Osteocyte (in vitro differentiated cells): ENCODE results near the gene GTF2H1. TPM values are rescaled to one million over a fixed set of nuclear protein-coding genes. Genes with fewer than 3 reads are reported as not detected.
A peak's percentile ranks its signal among the peaks of the same experiment; 100 is the strongest.

Experiments used
- DNase-seq: peaks from one replicate; pipeline ENCODE4 v3.0.0; 2021; ENCODE audit warnings: mixed read lengths; ENCODE audit not compliant: unreplicated experiment; ENCODE audit errors: extremely low spot score
- H3K27ac Mint-ChIP-seq: one replicate; pipeline ENCODE4 v1.8.0; 2021; ENCODE audit warnings: mild to moderate bottlenecking, mixed read lengths; ENCODE audit not compliant: unreplicated experiment
- H3K27me3 Mint-ChIP-seq: one replicate; pipeline ENCODE4 v1.8.0; 2021; ENCODE audit warnings: mixed read lengths; ENCODE audit not compliant: unreplicated experiment
- H3K36me3 Mint-ChIP-seq: one replicate; pipeline ENCODE4 v1.8.0; 2021; ENCODE audit warnings: mixed read lengths; ENCODE audit not compliant: unreplicated experiment
- H3K4me1 Mint-ChIP-seq: one replicate; pipeline ENCODE4 v1.8.0; 2021; ENCODE audit warnings: mixed read lengths; ENCODE audit not compliant: unreplicated experiment
- H3K4me3 Mint-ChIP-seq: one replicate; pipeline ENCODE4 v1.8.0; 2021; ENCODE audit warnings: mild to moderate bottlenecking, moderate library complexity, mixed read lengths; ENCODE audit not compliant: unreplicated experiment
- H3K9me3 Mint-ChIP-seq: one replicate; pipeline ENCODE4 v1.8.0; 2021; ENCODE audit warnings: mixed read lengths; ENCODE audit not compliant: unreplicated experiment
- CTCF ChIP-seq: fragments of 200-600 bp; sonication (generic); IDR thresholded peaks from 2 replicates; pipeline ENCODE4 v1.5.0; 2021; ENCODE audit warnings: antibody characterized with exemption, mild to moderate bottlenecking, moderate library complexity
- total RNA-seq: library from RNA; stranded (reverse); gene quantifications from 2 replicates; pipeline ENCODE4 v1.2.1, GENCODE V29; 2021

GTF2H1 gene
- total RNA-seq, 1 donor from 2014 or later = 91.1 TPM

GRCh38 chr11:18332302-18332701 lies 9.9 kb downstream of the GTF2H1 start:
- peak overlapping the region; percentile 67 for H3K27ac Mint-ChIP-seq
- no peak for DNase-seq
- H3K9me3 Mint-ChIP-seq = no peaks in the 10 kb centered on the region
- no peak overlapping the region for H3K4me3 Mint-ChIP-seq
- peaks cover 20% of the 10 kb centered on the region for H3K4me1 Mint-ChIP-seq
- peaks cover 52% of the 10 kb centered on the region for H3K36me3 Mint-ChIP-seq
- H3K27me3 Mint-ChIP-seq = no peaks in the 10 kb centered on the region
- TF ChIP-seq CTCF = no peak

- H3K27me3 Mint-ChIP-seq = no peaks in the 10 kb centered on the region
- no peak for TF ChIP-seq CTCF
- no peaks in the 10 kb centered on the region for H3K9me3 Mint-ChIP-seq
- H3K36me3 Mint-ChIP-seq = peaks cover 52% of the 10 kb centered on the region
- no peak for DNase-seq
- H3K4me3 Mint-ChIP-seq = no peak overlapping the region
- no peak overlapping the region for H3K27ac Mint-ChIP-seq
- H3K4me1 Mint-ChIP-seq = peaks cover 23% of the 10 kb centered on the region
Observed at GRCh38 chr11:18332891-18333290, 10.5 kb downstream of the GTF2H1 start.

- Mint-ChIP-seq H3K9me3 (no peaks in the 10 kb centered on the region), H3K27me3 (no peaks in the 10 kb centered on the region), H3K4me3 (peak overlapping the region; percentile 51), H3K4me1 (peaks cover 38% of the 10 kb centered on the region), H3K27ac (peak overlapping the region; percentile 88), H3K36me3 (peaks cover 52% of the 10 kb centered on the region)
- TF ChIP-seq CTCF = no peak
- no peak for DNase-seq
Observed at GRCh38 chr11:18347471-18348125, 25.2 kb downstream of the GTF2H1 start.

GRCh38 chr11:18352581-18352980 lies 30.2 kb downstream of the GTF2H1 start:
- no peak for TF ChIP-seq CTCF
- peaks cover 60% of the 10 kb centered on the region for H3K36me3 Mint-ChIP-seq
- H3K4me3 Mint-ChIP-seq = no peak overlapping the region
- H3K4me1 Mint-ChIP-seq = peaks cover 38% of the 10 kb centered on the region
- H3K9me3 Mint-ChIP-seq = no peaks in the 10 kb centered on the region
- no peaks in the 10 kb centered on the region for H3K27me3 Mint-ChIP-seq
- H3K27ac Mint-ChIP-seq = no peak overlapping the region
- DNase-seq = no peak

- H3K27me3 Mint-ChIP-seq = no peaks in the 10 kb centered on the region
- DNase-seq = no peak
- no peak for TF ChIP-seq CTCF
- no peak overlapping the region for H3K4me3 Mint-ChIP-seq
- no peaks in the 10 kb centered on the region for H3K9me3 Mint-ChIP-seq
- peak overlapping the region; percentile 19 for H3K27ac Mint-ChIP-seq
- peaks cover 51% of the 10 kb centered on the region for H3K36me3 Mint-ChIP-seq
- peaks cover 18% of the 10 kb centered on the region for H3K4me1 Mint-ChIP-seq
Observed at GRCh38 chr11:18358646-18359045, 36.3 kb downstream of the GTF2H1 start.
